A549 (cell line): ENCODE measurements around the gene TEDC1.

Experiments used
- CTCF ChIP-seq: fragments of >200 bp; sonication (Bioruptor Twin); formaldehyde crosslinking; IDR thresholded peaks from 3 replicates; pipeline ENCODE4 v1.5.1; 2016
- EHMT2 ChIP-seq: fragments of 200-600 bp; sonication (generic); IDR thresholded peaks from 2 replicates; pipeline ENCODE4 v1.6.1; 2016; ENCODE audit warnings: antibody characterized with exemption, low read depth, mild to moderate bottlenecking, moderate library complexity
- MYC ChIP-seq: IDR thresholded peaks from 2 replicates; pipeline ENCODE4 v1.6.1; 2012; ENCODE audit warnings: mild to moderate bottlenecking, inconsistent platforms, low read length, improper control_type of control experiment, borderline replicate concordance
- POLR2A ChIP-seq: IDR thresholded peaks from 2 replicates; pipeline ENCODE4 v1.6.1; 2012; ENCODE audit warnings: mild to moderate bottlenecking, low read length
- TF ChIP-seq, protein P1 (sequence below): fragments of 200-600 bp; sonication (generic); IDR thresholded peaks from 2 replicates; pipeline ENCODE4 v1.6.1; 2016; ENCODE audit warnings: antibody characterized with exemption, mild to moderate bottlenecking, moderate library complexity

- no peak for TF ChIP-seq EHMT2
- no peak for TF ChIP-seq CTCF
- TF ChIP-seq POLR2A: no peak
- TF ChIP-seq, protein P1, sequence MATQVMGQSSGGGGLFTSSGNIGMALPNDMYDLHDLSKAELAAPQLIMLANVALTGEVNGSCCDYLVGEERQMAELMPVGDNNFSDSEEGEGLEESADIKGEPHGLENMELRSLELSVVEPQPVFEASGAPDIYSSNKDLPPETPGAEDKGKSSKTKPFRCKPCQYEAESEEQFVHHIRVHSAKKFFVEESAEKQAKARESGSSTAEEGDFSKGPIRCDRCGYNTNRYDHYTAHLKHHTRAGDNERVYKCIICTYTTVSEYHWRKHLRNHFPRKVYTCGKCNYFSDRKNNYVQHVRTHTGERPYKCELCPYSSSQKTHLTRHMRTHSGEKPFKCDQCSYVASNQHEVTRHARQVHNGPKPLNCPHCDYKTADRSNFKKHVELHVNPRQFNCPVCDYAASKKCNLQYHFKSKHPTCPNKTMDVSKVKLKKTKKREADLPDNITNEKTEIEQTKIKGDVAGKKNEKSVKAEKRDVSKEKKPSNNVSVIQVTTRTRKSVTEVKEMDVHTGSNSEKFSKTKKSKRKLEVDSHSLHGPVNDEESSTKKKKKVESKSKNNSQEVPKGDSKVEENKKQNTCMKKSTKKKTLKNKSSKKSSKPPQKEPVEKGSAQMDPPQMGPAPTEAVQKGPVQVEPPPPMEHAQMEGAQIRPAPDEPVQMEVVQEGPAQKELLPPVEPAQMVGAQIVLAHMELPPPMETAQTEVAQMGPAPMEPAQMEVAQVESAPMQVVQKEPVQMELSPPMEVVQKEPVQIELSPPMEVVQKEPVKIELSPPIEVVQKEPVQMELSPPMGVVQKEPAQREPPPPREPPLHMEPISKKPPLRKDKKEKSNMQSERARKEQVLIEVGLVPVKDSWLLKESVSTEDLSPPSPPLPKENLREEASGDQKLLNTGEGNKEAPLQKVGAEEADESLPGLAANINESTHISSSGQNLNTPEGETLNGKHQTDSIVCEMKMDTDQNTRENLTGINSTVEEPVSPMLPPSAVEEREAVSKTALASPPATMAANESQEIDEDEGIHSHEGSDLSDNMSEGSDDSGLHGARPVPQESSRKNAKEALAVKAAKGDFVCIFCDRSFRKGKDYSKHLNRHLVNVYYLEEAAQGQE: no peak
- no peak for TF ChIP-seq MYC
Observed at GRCh38 chr14:105467249-105467941, 23.7 kb upstream of the TEDC1 start.
